Loucy (cell line): ENCODE data around the gene SGIP1.
"Not testable (repeated sequence)": the region's sequence is repeated elsewhere in the genome, so short reads cannot be mapped to it uniquely, and the experiment has no call there.

Source experiments
- H2AFZ ChIP-seq: fragments of 200-600 bp; sonication (generic); 2 replicates; pipeline ENCODE4 v1.6.0; 2016; ENCODE audit warnings: antibody characterized with exemption, mild to moderate bottlenecking, low read length, moderate library complexity
- H3F3A ChIP-seq: fragments of 200-600 bp; 2 replicates; pipeline ENCODE4 v1.6.0; 2016; ENCODE audit warnings: antibody characterized with exemption, low read depth, mild to moderate bottlenecking
- H3K27me3 ChIP-seq: fragments of 200-600 bp; sonication (generic); 2 replicates; pipeline ENCODE4 v1.6.1; 2014; ENCODE audit warnings: low read length, mild to moderate bottlenecking; ENCODE audit not compliant: insufficient read depth, poor library complexity, severe bottlenecking
- H3K36me3 ChIP-seq: fragments of 200-600 bp; sonication (generic); 2 replicates; pipeline ENCODE4 v1.6.1; 2016; ENCODE audit warnings: low read length; ENCODE audit not compliant: insufficient read depth
- H3K4me1 ChIP-seq: fragments of 200-600 bp; sonication (generic); 2 replicates; pipeline ENCODE4 v1.5.1; 2014; ENCODE audit warnings: low read length, mild to moderate bottlenecking; ENCODE audit not compliant: insufficient read depth, poor library complexity, severe bottlenecking
- H3K4me2 ChIP-seq: fragments of 200-600 bp; sonication (generic); 2 replicates; pipeline ENCODE4 v1.6.0; 2014; ENCODE audit warnings: antibody characterized with exemption, low read length, low read depth, mild to moderate bottlenecking; ENCODE audit not compliant: poor library complexity, severe bottlenecking
- H3K4me3 ChIP-seq: fragments of 200-600 bp; sonication (generic); 2 replicates; pipeline ENCODE4 v1.5.1; 2014; ENCODE audit warnings: low read length, mild to moderate bottlenecking, mixed read lengths; ENCODE audit not compliant: poor library complexity, severe bottlenecking
- H3K79me2 ChIP-seq: fragments of 200-600 bp; sonication (generic); 2 replicates; pipeline ENCODE4 v1.6.1; 2014; ENCODE audit warnings: low read length; ENCODE audit not compliant: insufficient read depth
- H3K9ac ChIP-seq: fragments of 200-600 bp; sonication (generic); 2 replicates; pipeline ENCODE4 v1.6.0; 2014; ENCODE audit warnings: mild to moderate bottlenecking, low read depth, low read length, moderate library complexity; ENCODE audit not compliant: poor library complexity, severe bottlenecking
- H3K9me2 ChIP-seq: fragments of 200-600 bp; sonication (generic); replicated peaks from 2 replicates; pipeline ENCODE4 v1.6.1; 2016; ENCODE audit warnings: low read depth, low read length, mixed read lengths
- H3K9me3 ChIP-seq: fragments of 200-600 bp; sonication (generic); 2 replicates; pipeline ENCODE4 v1.6.1; 2014; ENCODE audit warnings: mild to moderate bottlenecking, antibody characterized with exemption, low read length, low read depth; ENCODE audit not compliant: insufficient read depth
- H4K20me1 ChIP-seq: fragments of 200-600 bp; sonication (generic); 2 replicates; pipeline ENCODE4 v1.6.0; 2014; ENCODE audit warnings: antibody characterized with exemption, low read length, mild to moderate bottlenecking; ENCODE audit not compliant: insufficient read depth, poor library complexity, severe bottlenecking
- EZH2phosphoT487 ChIP-seq: fragments of 200-600 bp; IDR thresholded peaks from 2 replicates; pipeline ENCODE4 v1.6.1; 2018; ENCODE audit warnings: antibody characterized with exemption, mild to moderate bottlenecking, moderate library complexity, borderline replicate concordance
- TF ChIP-seq, protein P1 (sequence below): fragments of 200-600 bp; sonication (generic); conservative IDR thresholded peaks from 2 replicates; pipeline ENCODE4 v1.5.1; 2014; ENCODE audit warnings: mild to moderate bottlenecking, antibody characterized with exemption, low read length

The SGIP1 gene

DNA sequence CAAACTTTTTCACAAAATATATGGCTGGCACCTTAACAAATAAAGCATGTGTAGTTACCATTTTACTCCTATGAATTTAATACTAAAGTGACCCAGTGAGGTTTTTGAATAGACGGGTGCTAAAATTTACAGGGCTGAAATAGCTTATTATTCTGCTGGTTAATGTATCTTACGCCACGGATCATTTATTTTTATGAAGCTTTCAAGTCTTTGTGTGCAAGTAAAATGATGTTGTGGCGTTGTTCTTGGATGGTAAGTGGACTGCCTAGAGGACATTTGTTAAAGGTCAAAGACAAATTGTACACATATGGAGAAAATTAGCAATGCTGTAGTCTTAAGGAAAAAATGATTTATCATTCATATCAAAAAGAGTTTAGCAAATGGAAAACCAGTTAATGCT, 244.3 kb downstream of the SGIP1 start:
- Histone ChIP-seq H2AFZ (no peak overlapping the region), H3K4me1 (peaks cover 8% of the 10 kb centered on the region), H3K79me2 (no peaks in the 10 kb centered on the region), H3K27me3 (no peaks in the 10 kb centered on the region), H3F3A (no peaks in the 10 kb centered on the region), H3K4me3 (no peak overlapping the region), H3K36me3 (no peaks in the 10 kb centered on the region), H3K4me2 (no peak overlapping the region), H3K9me3 (no peaks in the 10 kb centered on the region), H3K9me2 (no peaks in the 10 kb centered on the region), H3K9ac (no peak overlapping the region), H4K20me1 (no peaks in the 10 kb centered on the region)
- TF ChIP-seq EZH2phosphoT487, result no peak
- TF ChIP-seq, protein P1, sequence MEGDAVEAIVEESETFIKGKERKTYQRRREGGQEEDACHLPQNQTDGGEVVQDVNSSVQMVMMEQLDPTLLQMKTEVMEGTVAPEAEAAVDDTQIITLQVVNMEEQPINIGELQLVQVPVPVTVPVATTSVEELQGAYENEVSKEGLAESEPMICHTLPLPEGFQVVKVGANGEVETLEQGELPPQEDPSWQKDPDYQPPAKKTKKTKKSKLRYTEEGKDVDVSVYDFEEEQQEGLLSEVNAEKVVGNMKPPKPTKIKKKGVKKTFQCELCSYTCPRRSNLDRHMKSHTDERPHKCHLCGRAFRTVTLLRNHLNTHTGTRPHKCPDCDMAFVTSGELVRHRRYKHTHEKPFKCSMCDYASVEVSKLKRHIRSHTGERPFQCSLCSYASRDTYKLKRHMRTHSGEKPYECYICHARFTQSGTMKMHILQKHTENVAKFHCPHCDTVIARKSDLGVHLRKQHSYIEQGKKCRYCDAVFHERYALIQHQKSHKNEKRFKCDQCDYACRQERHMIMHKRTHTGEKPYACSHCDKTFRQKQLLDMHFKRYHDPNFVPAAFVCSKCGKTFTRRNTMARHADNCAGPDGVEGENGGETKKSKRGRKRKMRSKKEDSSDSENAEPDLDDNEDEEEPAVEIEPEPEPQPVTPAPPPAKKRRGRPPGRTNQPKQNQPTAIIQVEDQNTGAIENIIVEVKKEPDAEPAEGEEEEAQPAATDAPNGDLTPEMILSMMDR, result no peak

DNA sequence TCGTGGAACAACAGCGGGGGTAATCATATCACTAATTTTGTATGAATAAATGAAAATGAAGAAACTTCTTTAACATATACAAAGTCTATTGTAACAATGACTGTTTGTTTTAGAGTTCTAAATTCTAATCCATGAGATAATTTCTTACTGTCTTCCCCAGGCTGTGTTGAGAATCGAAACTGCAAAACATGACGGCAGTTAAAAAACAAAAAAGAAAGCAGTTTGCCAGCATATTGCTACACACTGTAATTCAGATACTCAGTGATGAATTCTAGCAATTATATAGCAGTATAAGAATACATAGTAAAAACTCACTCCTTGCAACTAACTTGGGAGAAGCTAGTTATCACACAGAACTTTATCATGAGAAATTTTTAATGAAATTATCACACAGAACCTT, 245.0 kb downstream of the SGIP1 start:
- Histone ChIP-seq H3K4me3 (no peak overlapping the region), H3K4me1 (peaks cover 8% of the 10 kb centered on the region), H3K9me2 (no peaks in the 10 kb centered on the region), H4K20me1 (no peaks in the 10 kb centered on the region), H3K36me3 (no peaks in the 10 kb centered on the region), H3K27me3 (no peaks in the 10 kb centered on the region), H2AFZ (no peak overlapping the region), H3K9ac (no peak overlapping the region), H3K4me2 (no peak overlapping the region), H3K9me3 (no peaks in the 10 kb centered on the region), H3F3A (no peaks in the 10 kb centered on the region), H3K79me2 (no peaks in the 10 kb centered on the region)
- TF ChIP-seq EZH2phosphoT487, result no peak
- TF ChIP-seq, protein P1, result no peak

DNA sequence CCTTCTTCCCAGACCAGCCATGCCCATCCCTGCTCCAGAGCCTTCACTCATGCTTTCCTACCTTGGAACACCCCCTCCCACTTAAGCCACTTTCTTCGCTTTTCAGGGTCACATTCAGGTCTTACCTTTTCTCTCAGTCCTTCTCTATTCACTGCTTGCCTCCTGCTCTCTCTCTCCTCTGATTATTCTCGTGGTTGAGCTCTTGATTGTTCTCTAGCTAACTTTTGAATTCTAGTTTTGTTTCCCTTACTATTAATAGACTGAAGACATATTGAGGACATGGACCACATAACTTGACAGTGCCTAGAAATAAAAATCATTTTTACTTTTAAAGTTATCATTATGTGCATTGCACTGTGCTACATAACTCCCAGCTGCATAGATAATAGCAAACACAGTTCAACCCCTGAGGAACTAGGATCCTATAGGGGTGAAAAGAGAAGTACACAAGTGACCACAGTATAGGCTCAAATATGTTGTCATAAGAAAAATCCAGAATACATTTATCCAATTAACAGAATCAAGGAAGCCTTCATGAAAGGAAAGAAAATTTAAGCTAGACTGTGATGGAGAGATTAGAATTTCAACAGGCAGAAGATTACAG, 245.6 kb downstream of the SGIP1 start:
- Histone ChIP-seq H3K36me3 (no peaks in the 10 kb centered on the region), H3K9ac (no peak overlapping the region), H3K9me2 (no peaks in the 10 kb centered on the region), H3K27me3 (no peaks in the 10 kb centered on the region), H3F3A (no peaks in the 10 kb centered on the region), H3K4me2 (no peak overlapping the region), H3K4me3 (no peak overlapping the region), H2AFZ (no peak overlapping the region), H3K9me3 (no peaks in the 10 kb centered on the region), H3K4me1 (peaks cover 8% of the 10 kb centered on the region), H4K20me1 (no peaks in the 10 kb centered on the region), H3K79me2 (no peaks in the 10 kb centered on the region)
- TF ChIP-seq, protein P1, result no peak

DNA sequence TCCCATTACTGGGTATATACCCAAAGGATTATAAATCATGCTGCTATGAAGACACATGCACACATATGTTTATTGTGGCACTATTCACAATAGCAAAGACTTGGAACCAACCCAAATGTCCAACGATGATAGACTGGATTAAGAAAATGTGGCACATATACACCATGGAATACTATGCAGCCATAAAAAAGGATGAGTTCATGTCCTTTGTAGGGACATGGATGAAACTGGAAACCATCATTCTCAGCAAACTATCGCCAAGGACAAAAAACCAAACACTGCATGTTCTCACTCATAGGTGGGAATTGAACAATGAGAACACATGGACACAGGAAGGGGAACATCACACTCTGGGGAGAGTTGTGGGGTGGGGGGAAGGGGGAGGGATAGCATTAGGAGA, 251.8 kb downstream of the SGIP1 start:
- not testable (repeated sequence) for H3F3A ChIP-seq, H3K4me3 ChIP-seq, H3K4me2 ChIP-seq, H3K36me3 ChIP-seq, H3K27me3 ChIP-seq, H2AFZ ChIP-seq, H3K4me1 ChIP-seq, H3K9me3 ChIP-seq, H3K79me2 ChIP-seq, H4K20me1 ChIP-seq, H3K9ac ChIP-seq, H3K9me2 ChIP-seq
